ENCODE data around the gene PCP2.

The PCP2 gene

DNA sequence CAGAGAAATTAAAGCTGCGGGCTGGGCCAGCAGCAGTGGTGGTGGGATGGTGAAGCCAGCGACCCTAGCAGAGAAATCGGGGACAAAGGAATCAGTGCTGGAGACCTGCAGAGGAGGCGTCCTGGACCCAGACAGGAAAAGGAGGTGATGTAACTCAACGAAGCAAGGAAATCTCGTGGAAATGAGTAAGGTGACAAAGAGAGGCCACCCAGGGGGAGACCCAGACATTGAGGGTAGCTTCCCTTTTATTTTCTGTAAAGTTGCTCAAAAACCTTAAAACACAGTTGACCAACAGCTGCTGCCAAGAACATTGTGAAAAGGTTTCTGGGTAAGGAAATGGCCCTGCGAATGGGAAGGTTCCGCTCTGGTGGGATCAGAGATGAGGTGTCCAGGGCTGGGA is 22.1 kb upstream of the PCP2 start (continued):
- TF ChIP-seq ZNF8 (CRISPR knock-in tag; IDR thresholded peaks at IDR 0.05) = no peak
- no peak for TF ChIP-seq ZFP30 (CRISPR knock-in tag; IDR thresholded peaks at IDR 0.05)
- no peak for TF ChIP-seq ZFP3 (CRISPR knock-in tag; IDR thresholded peaks at IDR 0.05)
- TF ChIP-seq OSR1 (CRISPR knock-in tag; IDR thresholded peaks at IDR 0.05) = no peak

DNA sequence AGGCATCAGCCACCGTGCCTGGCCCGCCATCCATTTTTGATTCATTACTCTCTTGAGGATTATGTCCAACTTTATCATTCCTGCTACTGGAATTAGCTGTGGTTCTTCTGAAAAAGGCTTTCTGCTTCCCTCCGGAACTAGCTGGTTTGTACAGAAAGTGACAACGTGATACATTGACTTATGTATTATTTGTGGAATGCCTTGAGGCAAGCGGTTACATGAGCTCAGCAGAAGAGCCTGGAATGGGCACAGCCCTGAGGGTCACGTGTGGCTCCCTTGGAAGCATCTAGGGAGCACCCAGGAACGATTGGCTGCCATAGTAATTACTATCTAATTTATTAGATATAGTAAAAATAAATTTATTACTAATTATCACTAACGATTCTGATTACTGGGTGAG is 20.9 kb upstream of the PCP2 start:
- ATAC-seq = no peak
- TF ChIP-seq ARNTL (CRISPR knock-in tag; IDR thresholded peaks at IDR 0.05; ENCODE audit: borderline replicate concordance, low read depth) = no peak

DNA sequence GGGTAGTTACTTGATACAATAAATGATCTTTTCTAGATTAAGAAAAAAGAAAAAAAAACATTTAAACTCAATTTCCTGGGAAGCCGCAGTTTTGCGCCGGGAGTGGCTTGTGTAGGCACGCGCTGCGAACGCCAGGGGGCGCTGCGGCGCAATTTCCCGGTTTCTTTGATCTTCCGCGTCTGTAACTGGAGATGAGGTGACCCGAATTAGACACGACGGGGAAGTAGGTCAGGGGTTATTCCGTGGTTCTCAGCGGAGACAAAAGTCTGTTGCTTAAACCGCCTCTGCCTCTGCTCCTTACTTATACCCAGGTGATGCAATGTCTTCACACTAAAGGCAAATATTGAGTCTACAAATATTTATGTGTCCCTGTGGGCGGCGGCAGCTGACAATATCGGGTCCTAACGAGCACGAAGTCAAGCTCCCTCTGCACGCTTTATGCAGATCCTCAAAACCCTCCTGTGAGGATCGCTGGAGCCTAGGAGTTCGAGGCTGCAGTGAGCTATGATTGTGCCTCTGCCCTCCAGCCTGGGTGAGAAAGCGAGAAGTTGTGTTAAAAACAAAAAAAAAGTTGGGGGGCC is 18.6 kb upstream of the PCP2 start:
- TF ChIP-seq PPARA (CRISPR knock-in tag; IDR thresholded peaks at IDR 0.05; ENCODE audit: borderline replicate concordance) (no peak), ESRRG (CRISPR knock-in tag; IDR thresholded peaks at IDR 0.05) (no peak), ZC3H10 (CRISPR knock-in tag; IDR thresholded peaks at IDR 0.05) (no peak), ZNF8 (CRISPR knock-in tag; IDR thresholded peaks at IDR 0.05) (no peak), ZNF565 (CRISPR knock-in tag; conservative IDR thresholded peaks at IDR 0.05; ENCODE audit: low read depth) (no peak), TOX (CRISPR knock-in tag; IDR thresholded peaks at IDR 0.05; ENCODE audit: borderline replicate concordance) (no peak), BACH2 (CRISPR knock-in tag; IDR thresholded peaks at IDR 0.05; ENCODE audit: borderline replicate concordance) (no peak), SNAI2 (CRISPR knock-in tag; IDR thresholded peaks at IDR 0.05) (no peak), ISL1 (CRISPR knock-in tag; IDR thresholded peaks at IDR 0.05) (no peak), ARNTL (CRISPR knock-in tag; IDR thresholded peaks at IDR 0.05; ENCODE audit: borderline replicate concordance, low read depth) (no peak), GLIS3 (CRISPR knock-in tag; IDR thresholded peaks at IDR 0.05) (no peak), ZFP3 (CRISPR knock-in tag; IDR thresholded peaks at IDR 0.05) (no peak), OSR1 (CRISPR knock-in tag; IDR thresholded peaks at IDR 0.05) (no peak), ZNF70 (CRISPR knock-in tag; IDR thresholded peaks at IDR 0.05) (no peak), TCF4 (CRISPR knock-in tag; IDR thresholded peaks at IDR 0.05; ENCODE audit: borderline replicate concordance) (no peak)
- TF ChIP-seq, protein P1, sequence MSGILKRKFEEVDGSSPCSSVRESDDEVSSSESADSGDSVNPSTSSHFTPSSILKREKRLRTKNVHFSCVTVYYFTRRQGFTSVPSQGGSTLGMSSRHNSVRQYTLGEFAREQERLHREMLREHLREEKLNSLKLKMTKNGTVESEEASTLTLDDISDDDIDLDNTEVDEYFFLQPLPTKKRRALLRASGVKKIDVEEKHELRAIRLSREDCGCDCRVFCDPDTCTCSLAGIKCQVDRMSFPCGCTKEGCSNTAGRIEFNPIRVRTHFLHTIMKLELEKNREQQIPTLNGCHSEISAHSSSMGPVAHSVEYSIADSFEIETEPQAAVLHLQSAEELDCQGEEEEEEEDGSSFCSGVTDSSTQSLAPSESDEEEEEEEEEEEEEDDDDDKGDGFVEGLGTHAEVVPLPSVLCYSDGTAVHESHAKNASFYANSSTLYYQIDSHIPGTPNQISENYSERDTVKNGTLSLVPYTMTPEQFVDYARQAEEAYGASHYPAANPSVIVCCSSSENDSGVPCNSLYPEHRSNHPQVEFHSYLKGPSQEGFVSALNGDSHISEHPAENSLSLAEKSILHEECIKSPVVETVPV (CRISPR knock-in tag; IDR thresholded peaks at IDR 0.05) = no peak
- TF ChIP-seq, protein P2, sequence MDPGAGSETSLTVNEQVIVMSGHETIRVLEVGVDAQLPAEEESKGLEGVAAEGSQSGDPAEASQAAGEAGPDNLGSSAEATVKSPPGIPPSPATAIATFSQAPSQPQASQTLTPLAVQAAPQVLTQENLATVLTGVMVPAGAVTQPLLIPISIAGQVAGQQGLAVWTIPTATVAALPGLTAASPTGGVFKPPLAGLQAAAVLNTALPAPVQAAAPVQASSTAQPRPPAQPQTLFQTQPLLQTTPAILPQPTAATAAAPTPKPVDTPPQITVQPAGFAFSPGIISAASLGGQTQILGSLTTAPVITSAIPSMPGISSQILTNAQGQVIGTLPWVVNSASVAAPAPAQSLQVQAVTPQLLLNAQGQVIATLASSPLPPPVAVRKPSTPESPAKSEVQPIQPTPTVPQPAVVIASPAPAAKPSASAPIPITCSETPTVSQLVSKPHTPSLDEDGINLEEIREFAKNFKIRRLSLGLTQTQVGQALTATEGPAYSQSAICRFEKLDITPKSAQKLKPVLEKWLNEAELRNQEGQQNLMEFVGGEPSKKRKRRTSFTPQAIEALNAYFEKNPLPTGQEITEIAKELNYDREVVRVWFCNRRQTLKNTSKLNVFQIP (CRISPR knock-in tag; IDR thresholded peaks at IDR 0.05; ENCODE audit: borderline replicate concordance, low read depth) = no peak
- TF ChIP-seq, protein P3, sequence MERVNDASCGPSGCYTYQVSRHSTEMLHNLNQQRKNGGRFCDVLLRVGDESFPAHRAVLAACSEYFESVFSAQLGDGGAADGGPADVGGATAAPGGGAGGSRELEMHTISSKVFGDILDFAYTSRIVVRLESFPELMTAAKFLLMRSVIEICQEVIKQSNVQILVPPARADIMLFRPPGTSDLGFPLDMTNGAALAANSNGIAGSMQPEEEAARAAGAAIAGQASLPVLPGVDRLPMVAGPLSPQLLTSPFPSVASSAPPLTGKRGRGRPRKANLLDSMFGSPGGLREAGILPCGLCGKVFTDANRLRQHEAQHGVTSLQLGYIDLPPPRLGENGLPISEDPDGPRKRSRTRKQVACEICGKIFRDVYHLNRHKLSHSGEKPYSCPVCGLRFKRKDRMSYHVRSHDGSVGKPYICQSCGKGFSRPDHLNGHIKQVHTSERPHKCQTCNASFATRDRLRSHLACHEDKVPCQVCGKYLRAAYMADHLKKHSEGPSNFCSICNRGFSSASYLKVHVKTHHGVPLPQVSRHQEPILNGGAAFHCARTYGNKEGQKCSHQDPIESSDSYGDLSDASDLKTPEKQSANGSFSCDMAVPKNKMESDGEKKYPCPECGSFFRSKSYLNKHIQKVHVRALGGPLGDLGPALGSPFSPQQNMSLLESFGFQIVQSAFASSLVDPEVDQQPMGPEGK (CRISPR knock-in tag; IDR thresholded peaks at IDR 0.05; ENCODE audit: borderline replicate concordance) = no peak
- TF ChIP-seq, protein P4, sequence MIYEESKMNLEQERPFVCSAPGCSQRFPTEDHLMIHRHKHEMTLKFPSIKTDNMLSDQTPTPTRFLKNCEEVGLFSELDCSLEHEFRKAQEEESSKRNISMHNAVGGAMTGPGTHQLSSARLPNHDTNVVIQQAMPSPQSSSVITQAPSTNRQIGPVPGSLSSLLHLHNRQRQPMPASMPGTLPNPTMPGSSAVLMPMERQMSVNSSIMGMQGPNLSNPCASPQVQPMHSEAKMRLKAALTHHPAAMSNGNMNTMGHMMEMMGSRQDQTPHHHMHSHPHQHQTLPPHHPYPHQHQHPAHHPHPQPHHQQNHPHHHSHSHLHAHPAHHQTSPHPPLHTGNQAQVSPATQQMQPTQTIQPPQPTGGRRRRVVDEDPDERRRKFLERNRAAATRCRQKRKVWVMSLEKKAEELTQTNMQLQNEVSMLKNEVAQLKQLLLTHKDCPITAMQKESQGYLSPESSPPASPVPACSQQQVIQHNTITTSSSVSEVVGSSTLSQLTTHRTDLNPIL (CRISPR knock-in tag; IDR thresholded peaks at IDR 0.05; ENCODE audit: low read depth) = no peak
- ATAC-seq = peak; percentile 78

DNA sequence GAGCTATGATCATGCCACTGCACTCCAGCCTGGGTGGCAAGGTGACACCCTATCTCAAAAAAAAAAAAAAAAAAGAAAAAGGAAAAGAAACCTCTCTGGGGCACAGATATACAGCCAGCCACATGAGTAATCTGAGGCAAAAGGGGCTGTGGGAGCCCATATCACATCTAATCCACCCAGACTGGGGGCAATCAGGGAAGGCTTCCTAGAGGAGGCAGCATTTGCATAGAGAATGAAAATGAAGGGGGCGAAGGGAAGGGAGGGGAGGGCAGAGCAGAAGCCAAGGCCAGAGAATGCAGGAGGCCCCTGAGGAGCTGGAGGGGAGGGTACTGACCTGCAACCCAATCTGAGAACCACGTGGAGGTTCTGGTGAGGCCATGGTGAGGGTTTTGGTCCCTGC is 16.6 kb upstream of the PCP2 start:
- TF ChIP-seq, protein P5, sequence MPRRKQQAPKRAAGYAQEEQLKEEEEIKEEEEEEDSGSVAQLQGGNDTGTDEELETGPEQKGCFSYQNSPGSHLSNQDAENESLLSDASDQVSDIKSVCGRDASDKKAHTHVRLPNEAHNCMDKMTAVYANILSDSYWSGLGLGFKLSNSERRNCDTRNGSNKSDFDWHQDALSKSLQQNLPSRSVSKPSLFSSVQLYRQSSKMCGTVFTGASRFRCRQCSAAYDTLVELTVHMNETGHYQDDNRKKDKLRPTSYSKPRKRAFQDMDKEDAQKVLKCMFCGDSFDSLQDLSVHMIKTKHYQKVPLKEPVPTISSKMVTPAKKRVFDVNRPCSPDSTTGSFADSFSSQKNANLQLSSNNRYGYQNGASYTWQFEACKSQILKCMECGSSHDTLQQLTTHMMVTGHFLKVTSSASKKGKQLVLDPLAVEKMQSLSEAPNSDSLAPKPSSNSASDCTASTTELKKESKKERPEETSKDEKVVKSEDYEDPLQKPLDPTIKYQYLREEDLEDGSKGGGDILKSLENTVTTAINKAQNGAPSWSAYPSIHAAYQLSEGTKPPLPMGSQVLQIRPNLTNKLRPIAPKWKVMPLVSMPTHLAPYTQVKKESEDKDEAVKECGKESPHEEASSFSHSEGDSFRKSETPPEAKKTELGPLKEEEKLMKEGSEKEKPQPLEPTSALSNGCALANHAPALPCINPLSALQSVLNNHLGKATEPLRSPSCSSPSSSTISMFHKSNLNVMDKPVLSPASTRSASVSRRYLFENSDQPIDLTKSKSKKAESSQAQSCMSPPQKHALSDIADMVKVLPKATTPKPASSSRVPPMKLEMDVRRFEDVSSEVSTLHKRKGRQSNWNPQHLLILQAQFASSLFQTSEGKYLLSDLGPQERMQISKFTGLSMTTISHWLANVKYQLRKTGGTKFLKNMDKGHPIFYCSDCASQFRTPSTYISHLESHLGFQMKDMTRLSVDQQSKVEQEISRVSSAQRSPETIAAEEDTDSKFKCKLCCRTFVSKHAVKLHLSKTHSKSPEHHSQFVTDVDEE (CRISPR knock-in tag; IDR thresholded peaks at IDR 0.05) = no peak
- TF ChIP-seq ARNTL (CRISPR knock-in tag; IDR thresholded peaks at IDR 0.05; ENCODE audit: borderline replicate concordance, low read depth) = no peak
- no peak for ATAC-seq
